Stomach (tissue), 9 donors: Measurements from ENCODE around the gene CRB2. TPM values are rescaled to one million over a fixed set of nuclear protein-coding genes. Genes with fewer than 3 reads are reported as not detected.

Experiments used
- DNase-seq, 2 donors: peaks; one replicate each; pipeline versions ENCODE4 v3.0.0 to v3.0.0-alpha.2; 2013 to 2019
- H3K27ac ChIP-seq, 5 donors: fragments of 200-600 bp in 4 of 5; sonication (generic) in 4 of 5; one replicate each; pipeline ENCODE4 v1.5.1; 2013 to 2019; ENCODE audit warnings: mild to moderate bottlenecking in 1 of 5, moderate library complexity in 1 of 5
- H3K27me3 ChIP-seq, 3 donors: fragments of 200-600 bp; sonication (generic); one replicate each; pipeline ENCODE4 v1.5.1; 2017 to 2019; ENCODE audit warnings: mixed run types in 1 of 3
- H3K36me3 ChIP-seq, 4 donors: fragments of 200-600 bp; sonication (generic); 1 replicate in 3 of 4; 2 replicates in 1 of 4; pipeline ENCODE4 v1.5.1; 2016 to 2019
- H3K4me1 ChIP-seq, 4 donors: fragments of 200-600 bp; sonication (generic); one replicate each; pipeline ENCODE4 v1.5.1; 2016 to 2019
- H3K4me3 ChIP-seq, 4 donors: fragments of 200-600 bp; sonication (generic) in 3 of 4; one replicate each; pipeline ENCODE4 v1.5.1; 2016 to 2019; ENCODE audit warnings: mild to moderate bottlenecking in 1 of 4
- H3K9me3 ChIP-seq, 4 donors: fragments of 200-600 bp; sonication (generic); one replicate each; pipeline ENCODE4 v1.5.1; 2016 to 2019
- CTCF ChIP-seq, 7 experiments: fragments of 450-650 bp in 4 of 7; fragments of 200-600 bp in 3 of 7; sonication (generic) in 3 of 7; IDR thresholded peaks; one replicate each; pipeline ENCODE4 v1.5.1; 2016 to 2019; ENCODE audit warnings: antibody characterized with exemption in 7 of 7, control low read depth in 2 of 7, mild to moderate bottlenecking in 1 of 7
- EP300 ChIP-seq: sonication (generic); formaldehyde crosslinking; IDR thresholded peaks from one replicate; pipeline ENCODE4 v1.6.1; 2017; ENCODE audit warnings: antibody characterized with exemption
- POLR2A ChIP-seq, 4 donors: fragments of 450-650 bp; IDR thresholded peaks; one replicate each; pipeline ENCODE4 v1.6.1; 2016; ENCODE audit warnings: antibody characterized with exemption in 4 of 4, control low read depth in 2 of 4, mild to moderate bottlenecking in 1 of 4, moderate library complexity in 1 of 4
- POLR2AphosphoS5 ChIP-seq, 3 donors: sonication (generic); formaldehyde crosslinking; IDR thresholded peaks; one replicate each; pipeline ENCODE4 v1.6.1; 2016; ENCODE audit warnings: antibody characterized with exemption in 3 of 3
- WGBS, 5 donors: extraction: QIAGEN DNeasy Blood & Tissue Kit in 3 of 5; methylation state at CpG; one replicate each; pipeline versions ENCODE4 v1.1.5 to v1.1.7; 2013 to 2018; 5-methylcytosine and 5-hydroxymethylcytosine counted together
- intact Hi-C: fragments of 100-400 bp; cut with DNase I; formaldehyde crosslinking; loops from one replicate; pipeline ENCODE4 v1.15.1; 2023; ENCODE audit warnings: low total_unique reads
- polyA plus RNA-seq, 3 donors: library from polyadenylated mRNA; stranded (reverse); fragments of 200-250 nt; gene quantifications; one replicate each; pipeline ENCODE4 v1.2.3, GENCODE V29; 2013
- total RNA-seq, 5 donors: library from RNA; depleted of rRNA; stranded (reverse); fragments of >200 nt; gene quantifications; one replicate each; pipeline versions ENCODE4 v1.1.0 to v1.2.3, GENCODE V29; 2014 to 2016
- donor health status: healthy with polysubstance abuse.
- donor health status: Bipolar disorder and iron deficiency.
- donor health status: healthy.

The CRB2 gene
- total and polyA plus RNA-seq, 8 donors = 0.03 to 4.3 (median 0.19) TPM; not detected in 4

DNA sequence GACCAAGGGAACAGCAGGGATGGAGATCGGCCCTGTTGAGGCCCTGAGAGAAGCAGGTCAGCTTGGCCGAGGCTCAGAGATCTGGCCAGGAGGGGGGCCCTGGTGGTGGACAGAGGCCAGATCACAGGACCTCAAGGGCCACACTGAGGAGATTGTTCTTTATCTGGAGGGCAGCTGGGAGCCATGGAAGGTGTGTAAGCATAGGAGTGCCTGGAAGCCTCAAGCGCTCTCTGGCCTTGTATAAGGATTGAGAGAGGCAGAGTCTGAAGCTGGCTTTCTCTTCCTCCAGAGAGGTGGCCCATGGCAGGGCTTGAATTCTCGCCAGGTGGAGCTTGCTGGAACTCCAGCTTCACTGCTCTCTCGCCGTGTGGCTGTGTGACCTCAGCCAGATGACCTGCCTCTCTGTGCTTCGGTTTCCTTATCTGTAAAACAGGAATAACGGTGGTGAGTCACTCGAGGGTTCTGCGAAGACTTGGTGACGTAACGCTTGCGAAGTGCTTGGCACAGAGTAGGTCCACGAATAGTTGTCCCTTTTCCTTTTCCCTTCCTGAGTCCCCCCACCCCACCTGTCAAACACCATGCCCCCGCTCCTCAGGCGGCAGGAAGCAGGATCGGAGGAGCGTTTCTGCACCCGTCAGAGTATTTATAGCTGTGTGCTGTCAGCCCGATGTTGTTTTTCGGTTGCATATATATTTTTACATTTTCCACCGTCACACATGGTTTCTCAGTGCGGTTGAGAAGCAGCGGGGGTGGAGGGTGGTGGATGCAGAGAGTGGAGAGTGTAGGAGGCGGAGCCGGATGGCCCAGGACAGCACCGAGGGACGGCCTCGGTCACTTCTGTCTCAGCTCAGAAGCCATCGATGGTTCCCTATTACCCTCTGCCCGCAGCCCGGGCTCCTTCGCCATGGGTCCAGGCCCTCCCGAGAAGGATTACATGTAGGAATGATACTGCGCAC is 17.0 kb upstream of the CRB2 start:
- TF ChIP-seq POLR2AphosphoS5 (IDR thresholded peaks at IDR 0.05) = no peak
- no peak for TF ChIP-seq CTCF (IDR thresholded peaks at IDR 0.05)
- WGBS, 5 donors = 51 to 66% (median 55%) methylated on average over 34 to 35 of the region's 35 CpGs
- Histone ChIP-seq H3K9me3 (no peaks in the 10 kb centered on the region), H3K4me1 (peaks cover 9 to 44% (median 27%) of the 10 kb centered on the region in 4 donors), H3K4me3 (peak overlapping the region; percentile 18 to 29 (median 24)), H3K27me3 (no peaks in the 10 kb centered on the region), H3K27ac (peak overlapping the region in 4 of 5 donors; percentile 20 to 68 (median 50)), H3K36me3 (no peaks in the 10 kb centered on the region)
- intact Hi-C loops = no loop called here
- peak; percentile 35 to 69 for DNase-seq

GRCh38 chr9:123339666-123340510 is 16.1 kb upstream of the CRB2 start:
- TF ChIP-seq CTCF (IDR thresholded peaks at IDR 0.05) = no peak
- Histone ChIP-seq H3K4me3 (peak overlapping the region; percentile 18 to 29 (median 24)), H3K4me1 (peaks cover 9 to 44% (median 25%) of the 10 kb centered on the region in 4 donors), H3K27me3 (no peaks in the 10 kb centered on the region), H3K36me3 (no peaks in the 10 kb centered on the region), H3K9me3 (no peaks in the 10 kb centered on the region), H3K27ac (peak overlapping the region in 4 of 5 donors; percentile 20 to 68 (median 50))
- WGBS, 5 donors = 48 to 66% (median 63%) methylated on average over 31 to 32 of the region's 32 CpGs
- intact Hi-C loops = loop anchor here (10.0 kb wide), 1 partner anchor 235 kb away; no protein-coding TSS in a partner anchor
- DNase-seq = no peak

DNA sequence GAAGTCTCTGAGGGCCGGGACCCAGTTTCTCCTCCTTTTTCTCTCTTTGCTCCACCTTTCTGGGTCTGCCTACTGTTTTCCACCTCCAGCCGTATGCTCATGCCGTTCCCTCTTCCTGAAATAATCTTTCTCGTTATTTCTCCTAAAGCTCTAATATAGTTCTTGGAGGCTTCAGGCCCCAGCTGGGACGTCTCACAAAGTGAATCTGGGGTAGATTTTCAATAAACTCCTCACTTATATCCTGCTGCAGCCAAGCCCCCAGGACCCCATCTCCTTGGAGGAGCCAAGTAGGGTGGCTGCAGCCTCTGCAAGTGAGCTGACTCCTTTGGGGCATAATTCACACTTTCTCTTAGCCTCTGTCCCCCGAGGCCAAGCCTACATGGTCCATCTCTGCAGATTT is 14.2 kb upstream of the CRB2 start:
- WGBS, 5 donors = 75 to 87% (median 84%) methylated on average over 6 of the region's 6 CpGs
- H3K36me3 ChIP-seq = no peaks in the 10 kb centered on the region
- no peak for TF ChIP-seq POLR2A (IDR thresholded peaks at IDR 0.05)
- no peak for TF ChIP-seq POLR2AphosphoS5 (IDR thresholded peaks at IDR 0.05)
- no peak for TF ChIP-seq CTCF (IDR thresholded peaks at IDR 0.05)
- TF ChIP-seq EP300 = no peak
- H3K27ac ChIP-seq = no peak overlapping the region
- DNase-seq = no peak
- H3K9me3 ChIP-seq = no peaks in the 10 kb centered on the region
- intact Hi-C loops = loop anchor here (10.0 kb wide), 1 partner anchor 237 kb away; no protein-coding TSS in a partner anchor
- peaks cover 0 to 26% (median 12%) of the 10 kb centered on the region in 4 donors for H3K4me1 ChIP-seq
- H3K4me3 ChIP-seq = no peak overlapping the region
- no peaks in the 10 kb centered on the region for H3K27me3 ChIP-seq

DNA sequence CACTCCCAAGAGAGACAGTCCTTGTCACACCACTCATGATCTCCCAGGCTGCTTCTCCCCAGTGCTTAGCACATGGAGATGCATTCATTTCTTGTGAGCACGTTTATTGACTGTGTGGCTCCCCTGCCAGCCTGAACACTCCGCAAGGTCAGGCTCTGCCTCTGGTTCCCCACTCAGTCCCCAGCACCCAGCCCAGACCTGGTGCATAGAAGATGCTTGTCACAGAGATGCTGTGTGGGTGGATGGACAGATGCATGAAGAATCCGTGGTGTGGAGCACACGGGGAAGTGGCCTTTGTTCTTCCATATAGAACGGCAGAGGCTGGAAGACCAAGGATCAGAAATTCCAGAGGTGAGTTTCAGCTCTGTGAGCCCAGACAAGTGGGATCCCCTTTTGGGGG is 13.8 kb upstream of the CRB2 start:
- H3K27me3 ChIP-seq = no peaks in the 10 kb centered on the region
- H3K27ac ChIP-seq = no peak overlapping the region
- no peaks in the 10 kb centered on the region for H3K36me3 ChIP-seq
- H3K4me1 ChIP-seq = peaks cover 0 to 26% (median 12%) of the 10 kb centered on the region in 4 donors
- intact Hi-C loops = loop anchor here (10.0 kb wide), 1 partner anchor 237 kb away; no protein-coding TSS in a partner anchor
- no peaks in the 10 kb centered on the region for H3K9me3 ChIP-seq
- WGBS, 5 donors = 82 to 98% (median 86%) methylated on average over 5 of the region's 5 CpGs
- no peak for TF ChIP-seq POLR2A (IDR thresholded peaks at IDR 0.05)
- no peak for TF ChIP-seq CTCF (IDR thresholded peaks at IDR 0.05)
- no peak for TF ChIP-seq POLR2AphosphoS5 (IDR thresholded peaks at IDR 0.05)
- TF ChIP-seq EP300 = no peak
- DNase-seq = no peak
- no peak overlapping the region for H3K4me3 ChIP-seq
